Activated T-helper 1 cell treated with anti-CD3 and anti-CD28 coated beads, Interleukin-12 subunit alpha, Interleukin-12 subunit beta, Interleukin-2, Interleukin-4 antibody, amounts not matched to agents 30 ng/mL and 10 ng/mL and 1 ng/mL, durations not matched to agents 14 hours and 24 hours and 36 hours (primary cell): ENCODE measurements around the gene RESP18. TPM values are rescaled to one million over a fixed set of nuclear protein-coding genes. Genes with fewer than 3 reads are reported as not detected.
"Not testable (repeated sequence)": the region's sequence is repeated elsewhere in the genome, so short reads cannot be mapped to it uniquely, and the experiment has no call there.

Source experiments
- DNase-seq: peaks from one replicate; pipeline ENCODE4 v3.0.0; 2021; ENCODE audit warnings: low spot score
- H3K27ac Mint-ChIP-seq: one replicate; pipeline ENCODE4 v1.8.0; 2021; ENCODE audit warnings: mild to moderate bottlenecking, mixed read lengths
- H3K27me3 Mint-ChIP-seq: one replicate; pipeline ENCODE4 v1.8.0; 2022; ENCODE audit warnings: mild to moderate bottlenecking, moderate library complexity, mixed read lengths; ENCODE audit not compliant: insufficient read depth
- H3K36me3 Mint-ChIP-seq: one replicate; pipeline ENCODE4 v1.8.0; 2021; ENCODE audit warnings: low read depth, mixed read lengths
- H3K4me1 Mint-ChIP-seq: one replicate; pipeline ENCODE4 v1.8.0; 2021; ENCODE audit warnings: low read depth, mixed read lengths
- H3K4me3 Mint-ChIP-seq: one replicate; pipeline ENCODE4 v1.8.0; 2021; ENCODE audit warnings: mild to moderate bottlenecking, moderate library complexity, mixed read lengths
- H3K9me3 Mint-ChIP-seq: one replicate; pipeline ENCODE4 v1.8.0; 2021; ENCODE audit warnings: mixed read lengths
- intact Hi-C: fragments of 100-400 bp; cut with micrococcal nuclease; formaldehyde crosslinking; loops from one replicate; pipeline ENCODE4 v1.15.1; 2024
- total RNA-seq: library from RNA; stranded (reverse); gene quantifications from 2 replicates; pipeline ENCODE4 v1.2.3, GENCODE V29; 2022

Gene RESP18
- total RNA-seq, 1 donor from 2014 or later: not detected

- intact Hi-C loops, H3K4me1 Mint-ChIP-seq, H3K36me3 Mint-ChIP-seq, H3K9me3 Mint-ChIP-seq, DNase-seq, H3K4me3 Mint-ChIP-seq, H3K27ac Mint-ChIP-seq: not testable (repeated sequence)
- H3K27me3 Mint-ChIP-seq: peaks cover 27% of the 10 kb centered on the region
Observed at GRCh38 chr2:219312683-219313263, 19.8 kb downstream of the RESP18 start.

GRCh38 chr2:219309278-219309677 is 23.3 kb downstream of the RESP18 start, which contains the start of gene PTPRN:
TSS of gene PTPRN (minus strand) at chr2:219309401. CDS start at chr2:219309332, 69 bp downstream.
- Mint-ChIP-seq H3K27ac (peak within 1 kb of the TSS; percentile 50), H3K36me3 (no peaks in the 10 kb centered on the region), H3K4me1 (no peaks in the 10 kb centered on the region), H3K27me3 (peaks cover 46% of the 10 kb centered on the region), H3K9me3 (no peaks in the 10 kb centered on the region), H3K4me3 (no peak within 1 kb of the TSS)
- no peak for DNase-seq
- intact Hi-C loops: loop anchor here (2.0 to 10.0 kb wide), 3 partner anchors 22 to 324 kb away; partner anchors contain the start of genes CHPF, FEV and TMEM198

GRCh38 chr2:219308142-219309101 is 24.1 kb downstream of the RESP18 start:
- DNase-seq: peak; percentile 63
- H3K4me3 Mint-ChIP-seq: no peak overlapping the region
- peak overlapping the region; percentile 50 for H3K27ac Mint-ChIP-seq
- intact Hi-C loops: loop anchor here (1.0 to 10.0 kb wide), 4 partner anchors 10 to 324 kb away; partner anchors contain the start of genes CHPF, FEV and TMEM198
- H3K36me3 Mint-ChIP-seq: no peaks in the 10 kb centered on the region
- H3K27me3 Mint-ChIP-seq: peaks cover 47% of the 10 kb centered on the region
- no peaks in the 10 kb centered on the region for H3K9me3 Mint-ChIP-seq
- H3K4me1 Mint-ChIP-seq: no peaks in the 10 kb centered on the region

- Mint-ChIP-seq H3K27me3 (peaks cover 57% of the 10 kb centered on the region), H3K27ac (no peak overlapping the region), H3K4me3 (no peak overlapping the region), H3K9me3 (no peaks in the 10 kb centered on the region), H3K36me3 (no peaks in the 10 kb centered on the region), H3K4me1 (no peaks in the 10 kb centered on the region)
- intact Hi-C loops: loop anchor here (10.0 kb wide), 2 partner anchors 239 to 321 kb away; partner anchors contain the start of genes CHPF, FEV and TMEM198
- no peak for DNase-seq
Observed at GRCh38 chr2:219306047-219306446, 26.5 kb downstream of the RESP18 start.

- peaks cover 52% of the 10 kb centered on the region for H3K27me3 Mint-ChIP-seq
Observed at GRCh38 chr2:219304223-219304622, 28.3 kb downstream of the RESP18 start.

GRCh38 chr2:219302412-219302968 is 30.1 kb downstream of the RESP18 start:
- no peak for DNase-seq
- intact Hi-C loops: loop anchor here (5.0 to 10.0 kb wide), 3 partner anchors 35 to 318 kb away; partner anchors contain the start of genes CHPF, FEV and TMEM198
- Mint-ChIP-seq H3K36me3 (no peaks in the 10 kb centered on the region), H3K4me3 (no peak overlapping the region), H3K27me3 (peaks cover 40% of the 10 kb centered on the region), H3K4me1 (peaks cover 6% of the 10 kb centered on the region), H3K27ac (no peak overlapping the region), H3K9me3 (no peaks in the 10 kb centered on the region)

More at GRCh38 chr2:219304223-219304622, 28.3 kb downstream of the RESP18 start:
- Mint-ChIP-seq H3K4me3 (no peak overlapping the region), H3K27ac (no peak overlapping the region), H3K36me3 (no peaks in the 10 kb centered on the region), H3K9me3 (no peaks in the 10 kb centered on the region), H3K4me1 (peaks cover under 1% of the 10 kb centered on the region)
- DNase-seq: no peak
- intact Hi-C loops: loop anchor here (5.0 to 10.0 kb wide), 3 partner anchors 37 to 319 kb away; partner anchors contain the start of genes CHPF, FEV and TMEM198

- no peak for DNase-seq
- H3K9me3 Mint-ChIP-seq: no peaks in the 10 kb centered on the region
- H3K36me3 Mint-ChIP-seq: no peaks in the 10 kb centered on the region
- intact Hi-C loops: loop anchor here (5.0 to 10.0 kb wide), 3 partner anchors 33 to 315 kb away; partner anchors contain the start of genes CHPF, FEV and TMEM198
- H3K4me1 Mint-ChIP-seq: peaks cover 6% of the 10 kb centered on the region
- peaks cover 29% of the 10 kb centered on the region for H3K27me3 Mint-ChIP-seq
- no peak overlapping the region for H3K27ac Mint-ChIP-seq
- no peak overlapping the region for H3K4me3 Mint-ChIP-seq
Observed at GRCh38 chr2:219300022-219300421, 32.5 kb downstream of the RESP18 start.

GRCh38 chr2:219299372-219299760 is 33.2 kb downstream of the RESP18 start:
- no peaks in the 10 kb centered on the region for H3K9me3 Mint-ChIP-seq
- H3K36me3 Mint-ChIP-seq: no peaks in the 10 kb centered on the region
- peaks cover 8% of the 10 kb centered on the region for H3K4me1 Mint-ChIP-seq
- H3K27me3 Mint-ChIP-seq: peaks cover 25% of the 10 kb centered on the region
- intact Hi-C loops: loop anchor here (2.0 kb wide), 2 partner anchors 81 to 241 kb away; partner anchors contain the start of gene ABCB6
- no peak overlapping the region for H3K27ac Mint-ChIP-seq
- no peak for DNase-seq
- no peak overlapping the region for H3K4me3 Mint-ChIP-seq

GRCh38 chr2:219298759-219299371 is 33.7 kb downstream of the RESP18 start:
- Mint-ChIP-seq H3K27ac (no peak overlapping the region), H3K4me3 (peak overlapping the region; percentile 51), H3K27me3 (peaks cover 24% of the 10 kb centered on the region), H3K36me3 (no peaks in the 10 kb centered on the region), H3K4me1 (peaks cover 13% of the 10 kb centered on the region), H3K9me3 (no peaks in the 10 kb centered on the region)
- intact Hi-C loops: loop anchor here (1.0 to 2.0 kb wide), 7 partner anchors 9 to 240 kb away; partner anchors contain the start of genes ABCB6, NHEJ1, TUBA4A and TUBA4B
- peak; percentile 76 for DNase-seq

- intact Hi-C loops: loop anchor here (1.0 to 2.0 kb wide), 7 partner anchors 10 to 239 kb away; partner anchors contain the start of genes ABCB6, NHEJ1, TUBA4A and TUBA4B
- H3K4me3 Mint-ChIP-seq: no peak overlapping the region
- DNase-seq: no peak
- no peak overlapping the region for H3K27ac Mint-ChIP-seq
- peaks cover 21% of the 10 kb centered on the region for H3K27me3 Mint-ChIP-seq
- H3K4me1 Mint-ChIP-seq: peaks cover 14% of the 10 kb centered on the region
- H3K9me3 Mint-ChIP-seq: no peaks in the 10 kb centered on the region
- no peaks in the 10 kb centered on the region for H3K36me3 Mint-ChIP-seq
Observed at GRCh38 chr2:219297766-219298456, 34.6 kb downstream of the RESP18 start.

- peaks cover 14% of the 10 kb centered on the region for H3K4me1 Mint-ChIP-seq
- no peak for DNase-seq
- intact Hi-C loops: no loop called here
- peaks cover 23% of the 10 kb centered on the region for H3K27me3 Mint-ChIP-seq
- no peaks in the 10 kb centered on the region for H3K36me3 Mint-ChIP-seq
- H3K27ac Mint-ChIP-seq: no peak overlapping the region
- H3K4me3 Mint-ChIP-seq: no peak overlapping the region
- no peaks in the 10 kb centered on the region for H3K9me3 Mint-ChIP-seq
Observed at GRCh38 chr2:219296631-219297391, 35.7 kb downstream of the RESP18 start.
